LNCAP (cell line): ENCODE measurements around the gene RILP.

Source experiments
- TF ChIP-seq, protein P1 (sequence below): fragments of 450-650 bp; IDR thresholded peaks from 2 replicates; pipeline ENCODE4 v1.5.1; 2017; ENCODE audit warnings: mild to moderate bottlenecking

The RILP gene

DNA sequence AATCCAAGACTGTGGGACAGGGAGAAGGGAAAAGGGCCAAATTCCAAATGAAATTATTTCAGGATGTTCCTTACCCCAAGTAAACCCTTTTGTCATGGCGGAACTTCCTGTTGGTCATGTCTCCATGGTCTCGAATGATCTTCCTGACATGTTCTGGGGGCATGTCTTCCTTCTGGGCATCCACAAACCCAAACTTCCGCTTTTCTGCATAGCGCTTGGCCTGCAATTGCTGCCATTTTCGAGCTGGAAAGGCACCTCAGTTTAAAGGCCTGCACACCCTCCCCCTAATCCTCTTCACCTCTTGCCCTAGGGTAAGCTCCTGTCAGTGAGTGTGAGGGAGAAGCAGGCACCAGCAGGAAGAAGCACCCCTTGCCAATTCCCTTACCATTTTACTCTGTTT is 33.8 kb upstream of the RILP start:
- TF ChIP-seq, protein P1, sequence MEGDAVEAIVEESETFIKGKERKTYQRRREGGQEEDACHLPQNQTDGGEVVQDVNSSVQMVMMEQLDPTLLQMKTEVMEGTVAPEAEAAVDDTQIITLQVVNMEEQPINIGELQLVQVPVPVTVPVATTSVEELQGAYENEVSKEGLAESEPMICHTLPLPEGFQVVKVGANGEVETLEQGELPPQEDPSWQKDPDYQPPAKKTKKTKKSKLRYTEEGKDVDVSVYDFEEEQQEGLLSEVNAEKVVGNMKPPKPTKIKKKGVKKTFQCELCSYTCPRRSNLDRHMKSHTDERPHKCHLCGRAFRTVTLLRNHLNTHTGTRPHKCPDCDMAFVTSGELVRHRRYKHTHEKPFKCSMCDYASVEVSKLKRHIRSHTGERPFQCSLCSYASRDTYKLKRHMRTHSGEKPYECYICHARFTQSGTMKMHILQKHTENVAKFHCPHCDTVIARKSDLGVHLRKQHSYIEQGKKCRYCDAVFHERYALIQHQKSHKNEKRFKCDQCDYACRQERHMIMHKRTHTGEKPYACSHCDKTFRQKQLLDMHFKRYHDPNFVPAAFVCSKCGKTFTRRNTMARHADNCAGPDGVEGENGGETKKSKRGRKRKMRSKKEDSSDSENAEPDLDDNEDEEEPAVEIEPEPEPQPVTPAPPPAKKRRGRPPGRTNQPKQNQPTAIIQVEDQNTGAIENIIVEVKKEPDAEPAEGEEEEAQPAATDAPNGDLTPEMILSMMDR: no peak

DNA sequence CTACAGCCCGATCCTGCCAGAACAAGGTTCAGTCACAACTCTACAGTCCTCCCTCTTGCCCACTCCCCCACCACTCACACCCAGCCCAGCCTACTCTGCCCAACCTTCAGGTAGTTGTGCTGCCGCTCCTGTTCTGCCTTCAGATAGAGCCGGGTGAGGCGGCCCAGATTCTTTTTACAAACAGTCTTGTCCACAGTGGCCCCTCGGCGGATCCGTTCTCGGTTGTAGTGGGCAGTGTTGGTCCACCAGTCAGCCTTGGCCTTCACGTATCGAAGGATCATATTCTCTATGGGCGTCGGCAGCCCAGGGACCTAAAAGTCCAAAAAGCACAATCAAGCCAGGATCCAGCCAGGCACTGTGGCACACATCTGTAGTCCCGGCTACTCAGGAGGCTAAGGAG is 26.7 kb upstream of the RILP start:
- TF ChIP-seq, protein P1: no peak

DNA sequence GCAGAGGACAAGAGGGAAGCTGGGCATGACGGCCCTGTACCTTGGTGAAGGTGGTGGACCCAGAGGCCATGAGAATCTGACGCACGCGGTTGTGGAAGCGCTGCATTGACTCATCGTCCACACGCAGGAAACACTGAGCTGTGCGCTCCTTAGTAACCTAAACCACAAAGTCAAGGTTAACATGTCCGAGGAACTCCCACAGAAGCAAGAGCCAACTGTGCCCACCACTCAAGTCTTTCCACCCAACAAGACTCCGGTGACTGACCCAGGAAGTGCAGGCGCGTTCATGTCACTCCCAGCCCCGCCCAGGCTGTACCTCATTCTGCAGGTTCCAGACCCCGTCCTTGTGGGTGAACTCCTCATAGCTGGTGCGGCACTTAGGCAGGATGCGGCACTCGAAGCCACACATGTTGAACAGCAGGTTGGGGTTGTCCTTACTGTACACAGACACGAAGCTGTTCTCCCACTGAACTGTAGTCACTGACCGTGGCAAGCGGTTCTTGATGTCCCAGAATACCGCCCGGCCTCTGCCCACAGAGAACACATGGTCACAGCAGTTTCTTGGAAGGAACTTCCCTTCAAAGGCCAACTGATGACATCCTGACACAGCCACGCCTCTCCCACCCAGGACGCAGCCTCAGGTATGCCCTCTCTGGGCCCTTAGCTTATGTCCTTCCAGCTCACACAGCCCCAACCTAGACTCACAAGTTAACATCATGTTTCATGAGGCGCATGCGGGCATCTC is 23.5 kb upstream of the RILP start:
- TF ChIP-seq, protein P1: no peak

DNA sequence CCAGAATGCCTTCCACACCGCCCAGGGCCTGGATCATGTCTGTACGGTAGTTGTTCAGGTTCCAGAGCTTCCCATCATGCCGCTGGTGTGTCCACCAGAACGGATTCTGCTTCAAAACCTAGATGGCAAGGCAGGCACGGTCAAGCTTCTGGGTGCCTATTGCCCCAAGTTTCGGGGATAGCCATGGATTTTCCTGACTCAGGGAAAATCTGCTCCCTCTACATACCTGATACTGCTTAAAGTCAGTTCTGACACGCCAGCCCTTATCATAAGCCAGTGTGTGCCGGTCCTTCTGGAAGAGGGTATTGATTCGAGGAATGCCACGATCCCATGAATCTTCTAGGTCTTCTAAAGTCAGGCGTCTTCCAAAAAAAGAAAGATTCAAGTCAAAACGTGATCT is 11.4 kb upstream of the RILP start:
- TF ChIP-seq, protein P1: no peak

DNA sequence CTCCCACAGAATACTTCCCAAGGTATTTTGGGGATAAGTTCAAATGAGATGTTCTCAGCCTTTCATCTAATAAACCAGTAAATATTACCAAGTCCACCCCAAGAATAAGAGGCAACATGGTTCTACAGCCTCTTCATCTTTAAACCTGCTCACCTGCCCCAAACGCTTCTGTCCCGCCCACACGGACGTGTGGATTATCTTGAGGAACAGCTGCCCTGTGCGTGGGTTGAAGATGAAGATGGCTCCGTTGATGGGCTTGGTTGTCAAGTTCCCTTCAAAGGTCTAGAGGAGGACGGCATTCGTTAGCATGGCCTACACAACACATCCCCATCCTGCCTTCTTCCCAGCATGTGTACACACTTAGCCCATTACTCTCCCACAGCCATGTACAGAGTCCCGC is 8.4 kb upstream of the RILP start:
- TF ChIP-seq, protein P1: no peak

DNA sequence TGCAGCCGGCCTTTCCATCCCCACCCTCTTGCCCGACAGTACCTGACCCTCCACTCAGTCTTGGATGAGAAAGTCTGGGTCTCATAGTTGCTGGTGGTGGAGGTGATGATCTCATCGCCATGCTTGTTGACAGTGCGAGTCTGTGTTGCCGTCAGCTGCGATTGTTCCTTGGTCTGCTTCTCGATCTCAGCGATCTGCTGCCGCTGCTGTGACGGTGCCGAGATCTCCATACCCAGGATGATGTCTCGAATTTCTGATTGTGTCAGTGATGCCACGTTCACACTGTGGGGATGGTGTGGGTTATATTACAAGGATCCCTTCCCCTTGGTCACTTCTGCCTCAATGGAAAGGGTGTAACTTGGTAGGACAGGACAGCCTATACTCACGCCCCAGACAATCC is 4.1 kb upstream of the RILP start:
- TF ChIP-seq, protein P1: no peak

DNA sequence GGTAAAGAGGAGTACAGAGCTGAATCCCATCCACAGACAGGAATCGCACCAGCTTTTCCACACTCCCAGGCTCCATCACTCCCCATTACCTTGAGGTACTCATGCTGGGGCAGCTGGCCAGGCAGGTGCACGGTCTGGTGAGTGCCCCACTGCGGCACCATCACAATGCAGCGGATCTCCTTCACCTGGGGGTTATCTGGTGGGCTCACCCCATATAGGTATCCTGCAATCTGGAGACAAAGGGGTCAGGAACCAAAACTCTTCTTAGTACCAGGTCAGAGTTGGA is 1.8 kb upstream of the RILP start:
- TF ChIP-seq, protein P1: no peak
